Left lobe of liver (tissue), 2 donors: ENCODE measurements around the gene DNAH14. TPM values are rescaled to one million over a fixed set of nuclear protein-coding genes. Genes with fewer than 3 reads are reported as not detected.
A peak's percentile ranks its signal among the peaks of the same experiment; 100 is the strongest.

ENCODE experiments used
- ATAC-seq: fragments of 200-7000 bp; cut with Tn5 transposase; one replicate; pipeline ENCODE4 v1.9.1; 2020; ENCODE audit warnings: mild to moderate bottlenecking, moderate library complexity
- DNase-seq: peaks from one replicate; pipeline ENCODE4 v3.0.0-alpha.2; 2020; ENCODE audit warnings: low spot score
- total RNA-seq: library from RNA; stranded (reverse); gene quantifications from one replicate; pipeline ENCODE4 v1.2.1, GENCODE V29; 2021
- donor health status: DM: no; HTN: no; CAD: no; lungs with moderate emphysema.
- donor health status: DM: no; HTN: yes; CAD: no.

DNAH14 gene
- total RNA-seq, 1 donor from 2014 or later: 5.9 TPM

- no peak for ATAC-seq
- DNase-seq: no peak
Observed at GRCh38 chr1:225423518-225423855, 494.0 kb downstream of the DNAH14 start.

- ATAC-seq (no peak), DNase-seq (no peak)
Observed at GRCh38 chr1:225424562-225425200, 495.2 kb downstream of the DNAH14 start.

DNA sequence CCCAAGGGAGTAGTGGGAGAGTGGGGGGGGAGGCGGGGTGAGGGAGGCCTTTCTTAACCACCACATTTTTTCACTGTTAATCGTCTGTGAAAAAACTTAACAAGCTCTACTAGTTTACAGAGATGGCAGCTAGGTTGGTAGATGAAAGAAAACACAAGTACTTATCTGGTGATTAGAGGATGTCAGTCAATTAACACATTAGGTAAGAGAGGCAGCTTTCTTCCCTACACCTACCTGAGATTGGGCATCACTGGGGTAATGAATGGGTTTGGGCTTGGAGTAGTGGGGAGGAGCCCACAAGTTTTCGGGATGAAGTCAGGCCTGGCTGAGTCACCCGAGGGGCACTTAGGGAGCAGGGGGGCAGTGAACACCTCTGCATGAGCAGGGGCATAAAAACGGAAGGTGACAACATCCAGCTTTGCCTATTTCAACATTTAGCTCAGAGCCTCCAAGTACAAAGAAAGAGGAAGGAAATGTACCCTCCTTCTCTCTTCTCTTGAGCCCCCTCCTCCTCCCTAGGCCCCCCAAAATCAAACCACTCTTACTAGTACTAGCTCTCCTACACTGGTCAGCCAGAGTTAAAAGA lies 495.8 kb downstream of the DNAH14 start:
- no peak for ATAC-seq

GRCh38 chr1:225426395-225427234 lies 497.1 kb downstream of the DNAH14 start:
- peak; percentile 64 for DNase-seq
- peak; percentile 27 for ATAC-seq

More for the DNA sequence above, 495.8 kb downstream of the DNAH14 start:
- no peak for DNase-seq

DNA sequence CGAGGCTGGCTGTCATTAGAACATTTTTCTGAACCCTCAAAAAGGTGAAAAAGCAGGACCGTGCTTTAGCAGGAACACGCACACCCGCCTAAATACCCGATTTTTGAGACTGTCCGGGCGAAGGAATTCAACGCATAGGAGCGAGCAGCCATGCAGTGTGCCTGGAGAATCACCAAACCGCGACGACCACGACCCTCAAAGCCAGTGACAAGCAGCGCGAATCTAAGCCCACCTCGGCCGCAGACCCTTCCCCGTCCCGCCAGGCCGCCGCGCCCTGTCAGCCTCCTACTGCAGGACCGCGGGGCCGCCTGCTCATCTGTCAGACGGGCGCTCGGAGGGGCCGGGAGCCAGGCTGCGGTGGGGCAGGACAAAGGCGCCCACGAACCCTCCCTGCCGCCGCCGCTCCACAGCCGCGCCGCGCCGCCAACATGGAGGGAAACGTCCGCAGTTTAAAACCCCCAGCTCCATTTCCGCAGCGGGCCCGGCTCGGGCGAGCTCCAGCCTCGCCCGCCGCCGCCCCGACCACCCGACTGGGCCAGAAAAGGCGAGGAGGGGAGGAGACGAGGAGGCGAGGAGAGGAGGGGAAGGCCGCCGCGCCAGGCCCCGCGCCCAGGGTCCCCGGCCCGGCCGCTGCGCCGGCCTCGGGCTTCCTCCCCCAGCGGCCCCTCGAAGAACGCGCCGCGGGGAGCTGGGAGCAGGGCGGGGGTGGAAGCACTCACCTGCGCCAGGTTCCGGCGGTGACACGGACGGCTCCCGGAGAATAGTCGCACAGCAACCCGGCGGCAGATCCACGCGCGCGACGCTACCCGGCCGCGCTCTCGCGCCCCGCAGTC lies 498.0 kb downstream of the DNAH14 start, which contains the start of gene LBR:
Gene LBR (minus strand): TSS at position 804 of the 833 bp plus-strand sequence. CDS start 3,963 bp downstream, outside the sequence.
- DNase-seq: no peak
- peak; percentile 27 for ATAC-seq

- DNase-seq (peak; percentile 97), ATAC-seq (peak; percentile 92)
Observed at GRCh38 chr1:225428068-225428880, 498.8 kb downstream of the DNAH14 start.

DNA sequence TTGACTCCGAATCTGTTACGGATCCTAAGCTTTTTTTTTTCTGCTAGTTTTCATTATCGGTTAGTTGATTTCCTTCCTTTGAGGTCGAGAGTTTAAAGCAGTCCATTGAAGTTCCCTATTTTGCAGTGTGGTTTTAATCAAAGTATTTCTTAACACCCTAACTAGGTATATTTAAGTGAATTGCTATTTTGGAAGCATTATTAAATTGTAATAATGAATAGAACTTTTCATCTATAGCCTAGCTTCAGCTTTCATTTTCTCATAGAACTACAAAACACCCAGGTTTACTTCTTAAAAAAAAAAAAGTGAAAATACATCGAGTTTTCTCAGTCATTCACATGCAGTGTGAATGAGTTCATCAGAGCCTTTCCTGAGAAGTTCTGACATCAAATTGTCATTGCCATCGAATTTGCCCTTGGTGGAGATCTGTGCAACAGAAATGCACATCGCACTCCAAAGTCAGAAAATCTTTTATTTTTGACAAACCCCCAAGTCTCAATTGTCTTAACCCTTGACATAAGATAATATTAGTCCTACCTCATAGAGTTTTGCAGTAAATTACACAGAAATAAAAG lies 499.5 kb downstream of the DNAH14 start:
- ATAC-seq (no peak), DNase-seq (no peak)

DNA sequence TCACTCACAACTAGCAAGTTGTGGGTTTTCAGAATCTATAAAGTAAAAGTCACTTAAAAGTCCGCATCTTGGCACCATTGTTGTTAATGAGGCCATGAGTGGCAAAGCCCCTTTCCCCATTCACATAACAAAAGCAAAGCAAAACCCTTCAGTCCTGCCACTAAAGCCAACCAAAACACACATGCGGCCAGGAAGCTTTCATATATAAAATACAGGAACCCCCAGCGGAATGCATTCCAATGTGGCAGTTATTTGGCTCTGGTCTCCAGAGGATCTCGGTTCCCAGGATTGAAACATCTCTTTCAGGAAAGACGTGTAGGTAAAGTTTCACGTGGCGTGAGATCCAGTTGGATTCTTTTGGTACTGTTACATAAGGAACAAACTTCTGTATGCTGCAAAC lies 500.8 kb downstream of the DNAH14 start:
- no peak for DNase-seq
- no peak for ATAC-seq

GRCh38 chr1:225431081-225431863 lies 501.8 kb downstream of the DNAH14 start:
- DNase-seq: no peak
- no peak for ATAC-seq

- ATAC-seq: no peak
- no peak for DNase-seq
Observed at GRCh38 chr1:225434046-225434445, 504.6 kb downstream of the DNAH14 start.

DNA sequence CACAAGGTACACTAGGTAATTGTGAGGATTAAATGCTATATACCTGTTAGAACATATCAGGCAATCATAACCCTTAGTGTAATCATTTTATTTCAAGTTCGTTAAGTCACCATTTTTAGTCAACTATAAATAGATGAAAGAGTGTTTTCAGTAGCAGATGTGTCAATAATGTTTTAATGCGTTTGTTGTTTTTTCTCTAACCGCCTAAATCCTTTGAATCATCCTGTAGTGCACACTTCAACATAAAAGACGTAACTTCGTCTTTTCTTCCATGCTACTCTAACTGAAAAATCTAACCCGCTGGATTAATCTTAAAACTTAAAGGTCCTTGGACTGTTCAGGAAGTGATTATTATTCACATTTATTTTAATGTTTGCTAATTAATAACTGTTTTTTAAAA lies 505.6 kb downstream of the DNAH14 start:
- DNase-seq: no peak
- ATAC-seq: no peak

DNA sequence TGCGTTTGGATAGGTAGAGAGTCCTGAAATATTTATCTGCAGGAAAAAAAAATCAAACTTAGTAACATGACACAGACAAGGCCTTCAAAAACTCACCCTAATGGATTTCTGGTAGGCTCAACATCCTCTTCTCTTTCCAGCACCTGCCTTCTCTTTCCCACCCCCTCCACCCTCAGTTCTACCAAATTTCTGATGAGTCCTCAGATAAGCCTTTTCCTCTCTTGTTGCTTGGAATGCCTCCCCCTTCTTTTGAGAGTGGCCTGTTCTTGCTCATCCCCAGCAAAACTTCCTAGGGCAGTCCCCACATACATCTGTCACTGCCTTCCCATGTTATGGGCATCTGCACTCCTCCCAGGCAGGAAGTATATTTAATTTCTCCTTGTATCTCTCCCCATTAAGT lies 506.0 kb downstream of the DNAH14 start:
- ATAC-seq (no peak), DNase-seq (no peak)

DNA sequence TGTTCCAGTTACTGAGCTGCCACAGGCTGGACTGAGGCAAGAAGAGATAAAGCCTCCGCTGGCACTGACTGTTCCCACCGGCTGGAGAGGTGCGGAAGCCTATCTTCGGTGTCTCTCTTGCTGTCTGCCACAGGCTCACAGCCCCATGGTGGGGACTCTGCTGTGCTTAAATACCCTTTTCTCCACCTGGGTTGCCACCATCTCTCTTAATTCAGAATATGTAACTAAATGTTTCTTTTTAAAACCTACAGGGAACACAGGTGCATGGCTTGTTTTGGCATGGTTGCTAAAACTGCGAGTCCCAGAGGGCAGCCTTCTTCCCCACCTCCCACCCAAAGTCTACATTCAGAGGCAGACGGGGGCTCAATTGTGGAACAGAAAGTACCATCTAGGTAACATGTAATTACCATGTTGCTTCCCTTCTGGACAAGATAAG lies 506.5 kb downstream of the DNAH14 start:
- DNase-seq: no peak
- ATAC-seq: no peak

- no peak for DNase-seq
- ATAC-seq: no peak
Observed at GRCh38 chr1:225437710-225438437, 508.4 kb downstream of the DNAH14 start.

GRCh38 chr1:225440380-225441221 lies 511.1 kb downstream of the DNAH14 start:
- DNase-seq: no peak

GRCh38 chr1:225441314-225442122 lies 512.0 kb downstream of the DNAH14 start:
- peak; percentile 77 for ATAC-seq
- peak; percentile 88 for DNase-seq

More at GRCh38 chr1:225440380-225441221, 511.1 kb downstream of the DNAH14 start:
- no peak for ATAC-seq
